Measurements from ENCODE around the gene FKBP15.
A peak's percentile ranks its signal among the peaks of the same experiment; 100 is the strongest.

FKBP15 gene

GRCh38 chr9:113228130-113228665 is 7.1 kb upstream of the FKBP15 start:
- no peak for DNase-seq

- no peak for DNase-seq
These were observed 6.4 kb upstream of the FKBP15 start for GRCh38 chr9:113227436-113227835.

GRCh38 chr9:113223963-113224362 is 2.9 kb upstream of the FKBP15 start:
- DNase-seq: no peak

- no peak for DNase-seq
These were observed 1.4 kb upstream of the FKBP15 start for GRCh38 chr9:113222482-113222841.

GRCh38 chr9:113221800-113222481 is 864 bp upstream of the FKBP15 start:
- DNase-seq: no peak

- DNase-seq: peak; percentile 36
These were observed 542 bp downstream of the FKBP15 start for GRCh38 chr9:113220467-113221002.

- DNase-seq: peak; percentile 51
These were observed 1.1 kb downstream of the FKBP15 start for GRCh38 chr9:113219969-113220368.

GRCh38 chr9:113219186-113219936 is 1.7 kb downstream of the FKBP15 start:
- DNase-seq: no peak

GRCh38 chr9:113216406-113216805 is 4.7 kb downstream of the FKBP15 start:
- no peak for DNase-seq

GRCh38 chr9:113215132-113215531 is 5.9 kb downstream of the FKBP15 start:
- peak; percentile 76 for DNase-seq

- DNase-seq: no peak
These were observed 10.3 kb downstream of the FKBP15 start for GRCh38 chr9:113210815-113211214.

GRCh38 chr9:113205861-113206260 is 15.2 kb downstream of the FKBP15 start:
- DNase-seq: no peak

GRCh38 chr9:113205432-113205831 is 15.6 kb downstream of the FKBP15 start:
- DNase-seq: no peak

GRCh38 chr9:113199683-113200329 is 21.3 kb downstream of the FKBP15 start:
- no peak for DNase-seq

GRCh38 chr9:113192455-113192854 is 28.6 kb downstream of the FKBP15 start:
- DNase-seq: no peak

GRCh38 chr9:113187929-113188595 is 33.0 kb downstream of the FKBP15 start:
- peak; percentile 6 for DNase-seq

- no peak for DNase-seq
These were observed 34.8 kb downstream of the FKBP15 start for GRCh38 chr9:113186137-113186755.

- DNase-seq: no peak
These were observed 35.8 kb downstream of the FKBP15 start for GRCh38 chr9:113185271-113185670.

- DNase-seq: no peak
These were observed 36.5 kb downstream of the FKBP15 start for GRCh38 chr9:113184539-113184938.

GRCh38 chr9:113183956-113184488 is 37.1 kb downstream of the FKBP15 start:
- DNase-seq: no peak

- no peak for DNase-seq
These were observed 39.9 kb downstream of the FKBP15 start for GRCh38 chr9:113181165-113181564.

GRCh38 chr9:113179839-113180238 is 41.2 kb downstream of the FKBP15 start:
- DNase-seq: no peak
